Stimulated activated CD8-positive, alpha-beta memory T cell treated with anti-CD3 and anti-CD28 coated beads, Interleukin-4, amount 100 ng/mL, for 48 hours (primary cell): ENCODE measurements around the gene TBC1D22A.

Experiments used
- DNase-seq: peaks from one replicate; pipeline ENCODE4 v3.0.0-alpha.2; 2020

TBC1D22A gene

DNA sequence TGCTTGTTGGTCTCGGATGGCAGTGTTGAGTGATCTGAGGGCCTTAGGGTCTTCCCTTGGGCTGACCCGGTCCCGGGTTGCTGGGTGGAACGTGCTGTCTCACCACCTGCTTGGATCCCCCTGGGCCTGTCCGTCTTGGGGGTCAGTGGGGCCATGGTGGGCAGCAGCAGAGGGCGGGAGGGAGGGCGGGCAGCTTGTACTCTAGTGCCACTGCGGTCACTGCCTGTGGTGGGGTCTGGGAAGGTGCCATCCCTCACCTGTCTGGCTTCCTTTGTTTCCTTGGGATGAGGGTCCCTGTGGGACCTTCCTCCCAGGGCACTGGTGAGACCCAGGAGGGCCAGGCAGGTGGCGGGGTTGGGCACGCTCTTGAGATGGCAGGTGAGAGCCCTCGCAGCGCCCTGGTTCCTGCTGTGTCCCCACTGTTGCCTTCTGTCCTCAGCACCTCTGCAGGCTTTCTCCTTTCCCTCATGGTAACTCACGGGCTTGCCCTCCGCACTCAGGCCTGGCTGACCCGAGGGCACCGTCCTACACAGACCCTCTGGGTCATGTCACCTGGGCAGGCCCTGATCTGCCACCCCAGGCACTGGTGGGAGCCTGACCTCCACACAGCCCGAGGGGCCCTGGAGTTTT is 34.2 kb downstream of the TBC1D22A start:
- DNase-seq, result no peak

DNA sequence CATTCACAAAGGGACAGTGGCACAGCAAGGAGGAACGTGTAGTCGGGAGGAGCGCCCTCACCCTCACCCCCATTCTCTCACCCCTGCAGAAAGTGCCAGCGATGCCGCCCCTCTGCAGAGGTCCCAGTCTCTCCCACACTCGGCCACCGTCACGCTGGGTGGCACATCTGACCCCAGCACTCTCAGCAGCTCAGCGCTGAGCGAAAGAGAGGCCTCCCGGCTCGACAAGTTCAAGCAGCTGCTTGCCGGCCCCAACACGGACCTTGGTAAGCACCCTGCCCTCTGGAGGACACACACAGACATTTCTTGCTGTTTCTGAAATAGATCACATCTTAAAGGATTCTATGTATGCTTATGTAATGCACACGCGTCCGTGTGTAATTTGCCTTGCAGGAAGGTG is 34.9 kb downstream of the TBC1D22A start:
- no peak for DNase-seq

DNA sequence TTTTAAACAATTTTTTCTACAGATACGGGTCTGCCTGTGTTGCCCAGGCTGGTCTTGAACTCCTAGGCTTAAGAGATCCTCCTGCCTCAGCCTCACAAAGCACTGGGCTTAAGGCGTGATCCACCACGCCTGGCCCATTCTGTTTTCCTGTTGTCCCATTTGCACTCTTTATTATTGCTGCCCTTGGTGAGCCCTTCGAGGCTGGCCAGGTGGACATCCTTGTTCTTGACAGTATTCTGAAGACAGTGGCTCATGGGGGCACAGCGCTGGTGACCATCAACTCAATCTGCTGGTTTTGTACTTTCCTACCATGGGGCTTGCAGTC is 35.6 kb downstream of the TBC1D22A start:
- DNase-seq, result no peak

DNA sequence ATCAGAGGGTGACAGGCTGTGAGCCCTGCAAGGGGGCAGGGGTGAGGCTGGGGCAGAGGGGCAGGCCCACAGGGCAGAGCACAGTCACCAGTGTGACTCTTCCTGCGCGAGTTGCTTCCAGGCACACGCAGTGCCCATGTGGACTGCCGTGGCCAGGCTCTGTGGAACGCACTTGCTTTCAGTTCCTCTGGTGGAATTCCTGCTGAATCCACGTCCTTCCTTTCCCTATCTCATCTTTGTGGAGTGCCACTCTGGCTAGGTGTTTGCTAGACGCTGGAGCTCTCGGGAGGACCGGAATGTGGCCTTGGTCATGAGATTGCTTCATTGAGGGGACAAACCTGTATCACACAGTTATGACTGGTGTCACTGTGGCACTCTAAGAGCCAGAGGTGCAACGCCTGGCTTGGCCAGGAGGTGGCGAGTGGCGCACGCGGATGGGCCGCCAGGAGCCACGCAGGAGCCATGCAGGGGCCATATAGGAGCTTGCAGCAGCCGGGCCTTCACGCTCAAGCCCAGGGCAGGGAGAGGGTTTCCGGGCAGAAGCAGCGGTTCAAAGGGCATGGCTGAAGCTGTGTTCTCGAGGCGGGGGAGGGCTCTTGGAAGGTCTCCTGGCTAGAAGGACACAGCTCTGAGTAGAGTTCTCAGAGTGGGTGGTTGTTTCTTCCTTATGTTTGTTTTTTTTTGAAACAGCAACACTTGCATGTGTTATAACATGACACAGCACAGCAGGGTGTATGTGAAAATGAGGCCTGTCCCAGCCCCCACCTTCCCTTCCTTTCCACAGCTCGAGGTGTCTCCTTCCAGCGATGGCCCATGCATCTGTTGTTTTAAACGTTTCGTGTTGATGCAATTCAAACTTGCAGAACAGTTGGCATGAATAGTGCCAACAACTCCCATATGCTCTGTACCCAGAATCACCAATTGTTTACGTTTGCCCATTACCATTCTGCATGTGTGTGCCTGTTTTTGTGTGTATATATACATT is 36.2 kb downstream of the TBC1D22A start:
- peak; percentile 86 for DNase-seq

DNA sequence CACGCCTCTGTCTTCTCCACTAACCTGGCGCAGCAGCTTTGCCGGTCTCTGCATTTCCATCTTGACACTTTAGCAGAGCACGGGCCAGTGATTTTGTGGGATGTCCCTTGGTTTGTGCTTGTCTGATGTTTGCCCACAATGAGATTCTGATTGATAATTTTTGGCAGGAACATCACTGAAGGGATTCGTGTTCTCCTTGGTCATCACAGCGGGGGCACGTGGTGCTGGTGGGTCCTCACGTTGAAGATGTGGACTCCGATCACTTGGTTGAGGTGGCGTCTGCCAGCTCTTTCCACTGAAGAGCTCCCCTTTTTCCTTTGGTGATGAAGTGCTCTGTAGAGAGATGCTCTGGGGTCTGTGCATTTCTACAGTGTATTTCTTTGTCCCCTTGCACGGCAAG is 37.2 kb downstream of the TBC1D22A start:
- DNase-seq, result no peak

DNA sequence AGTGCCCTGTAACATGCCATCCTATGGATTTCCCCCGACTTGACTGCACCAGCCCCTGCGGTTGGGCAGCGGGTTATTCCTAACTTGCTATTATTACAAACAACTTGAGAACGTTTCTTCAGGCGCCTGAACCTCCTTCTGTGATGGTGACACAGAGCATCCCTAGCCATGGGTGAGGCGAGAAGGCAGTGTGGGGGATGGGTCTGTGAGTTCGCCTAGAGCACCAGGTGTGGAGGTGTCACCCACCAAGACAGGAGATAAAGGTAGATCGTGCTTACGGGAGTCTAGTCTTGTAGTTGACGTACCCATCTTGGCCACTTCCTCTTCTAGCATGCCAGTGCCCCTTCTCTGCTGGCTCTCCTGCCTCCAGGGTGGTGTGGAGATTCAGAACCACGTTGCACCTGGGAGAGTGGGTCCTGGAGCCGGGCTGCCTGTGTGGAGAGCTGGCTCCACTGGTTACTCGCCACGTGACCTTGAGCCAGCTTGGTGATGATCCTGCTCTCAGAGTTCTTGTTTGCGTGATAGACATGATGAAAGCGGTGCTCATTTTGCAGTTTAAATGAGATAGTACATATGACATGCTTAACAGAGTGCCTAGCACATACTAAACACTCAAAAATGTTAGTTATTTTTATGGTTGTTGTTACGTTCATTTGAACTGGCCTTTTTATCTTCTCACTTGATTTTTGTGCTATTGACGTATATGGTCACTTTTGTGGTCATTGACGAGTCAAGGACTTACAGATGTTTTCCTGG is 37.8 kb downstream of the TBC1D22A start:
- DNase-seq, result no peak

DNA sequence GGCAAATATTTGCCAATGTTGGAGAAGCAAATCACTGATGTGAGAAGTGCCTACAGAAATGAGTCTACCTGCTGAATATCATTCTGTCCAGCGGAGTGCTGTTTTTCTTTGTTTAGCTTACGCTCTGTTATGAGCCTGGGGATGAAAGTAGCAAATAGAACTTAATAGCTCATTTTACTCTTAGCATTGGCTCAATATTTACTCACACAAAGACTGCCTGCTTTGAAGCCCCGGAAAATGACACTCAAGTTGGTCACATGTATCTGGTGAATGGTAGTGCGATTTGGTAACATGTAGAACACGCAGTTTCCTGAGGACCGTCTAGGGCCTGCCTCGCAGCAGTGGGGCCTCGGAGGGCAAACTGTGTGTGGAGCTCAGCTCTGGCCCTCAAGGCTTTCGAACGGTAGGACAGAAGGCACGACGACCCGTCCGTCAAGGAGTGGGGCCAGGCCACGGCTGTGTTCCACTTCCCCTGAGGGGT is 38.9 kb downstream of the TBC1D22A start:
- DNase-seq, result no peak

DNA sequence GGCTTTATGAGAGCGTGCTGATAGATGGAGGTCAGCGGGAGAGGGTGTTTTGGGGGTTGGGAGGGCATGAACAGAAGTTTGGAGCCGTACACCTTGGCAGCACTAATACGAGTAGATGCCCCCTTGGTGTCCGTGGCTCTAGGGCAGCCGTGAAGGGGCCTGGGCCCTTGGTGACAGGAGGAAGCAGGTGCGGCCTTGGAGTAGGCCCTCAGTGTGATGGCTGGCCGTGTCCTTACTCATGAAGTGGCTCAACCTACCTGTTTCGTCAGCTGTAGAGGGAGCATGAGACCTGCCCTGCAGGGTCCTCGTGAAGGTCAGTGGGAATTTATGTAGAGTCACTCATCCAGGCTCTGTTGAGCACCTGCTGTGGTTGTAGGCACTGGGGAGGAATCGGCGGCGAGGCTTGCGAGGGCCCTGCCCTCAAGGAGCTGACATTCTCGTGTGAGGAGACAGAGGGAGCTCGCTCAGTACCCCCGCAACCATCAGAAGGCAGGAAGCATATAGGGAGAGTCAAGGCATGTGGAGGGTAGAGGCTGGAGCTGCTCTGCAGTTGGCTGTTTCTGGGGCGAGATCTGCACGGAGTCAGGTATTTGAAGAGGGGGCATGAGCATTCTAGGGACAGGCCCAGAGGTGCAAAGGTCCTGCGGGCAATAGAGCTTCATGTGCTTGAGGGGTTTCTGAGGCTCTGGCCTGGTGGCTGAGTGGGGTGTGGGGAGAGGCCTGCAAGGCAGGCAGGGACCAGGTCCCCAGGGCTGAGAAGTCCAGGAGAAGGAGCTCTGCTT is 39.6 kb downstream of the TBC1D22A start:
- DNase-seq, result no peak

DNA sequence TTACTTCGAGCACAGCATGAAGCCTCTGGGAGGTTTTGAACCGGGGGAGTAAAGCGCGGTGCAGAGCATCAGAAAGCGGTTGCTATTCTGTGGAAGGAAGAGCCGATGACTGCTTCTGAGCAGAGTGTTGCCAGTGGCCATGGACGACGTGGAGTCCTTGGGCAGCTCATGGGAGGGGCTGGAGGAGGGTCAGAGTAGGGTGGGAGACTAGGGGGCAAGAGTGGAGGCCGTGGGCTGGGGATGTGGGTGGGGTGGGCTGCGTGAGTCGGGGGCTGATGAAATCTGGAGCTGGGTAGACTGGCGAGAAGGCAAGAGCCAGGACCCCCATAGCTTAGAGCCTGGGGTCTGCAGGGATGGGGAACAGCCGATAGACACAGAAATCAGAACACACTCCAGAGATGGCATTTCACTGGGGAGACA is 40.2 kb downstream of the TBC1D22A start:
- no peak for DNase-seq

DNA sequence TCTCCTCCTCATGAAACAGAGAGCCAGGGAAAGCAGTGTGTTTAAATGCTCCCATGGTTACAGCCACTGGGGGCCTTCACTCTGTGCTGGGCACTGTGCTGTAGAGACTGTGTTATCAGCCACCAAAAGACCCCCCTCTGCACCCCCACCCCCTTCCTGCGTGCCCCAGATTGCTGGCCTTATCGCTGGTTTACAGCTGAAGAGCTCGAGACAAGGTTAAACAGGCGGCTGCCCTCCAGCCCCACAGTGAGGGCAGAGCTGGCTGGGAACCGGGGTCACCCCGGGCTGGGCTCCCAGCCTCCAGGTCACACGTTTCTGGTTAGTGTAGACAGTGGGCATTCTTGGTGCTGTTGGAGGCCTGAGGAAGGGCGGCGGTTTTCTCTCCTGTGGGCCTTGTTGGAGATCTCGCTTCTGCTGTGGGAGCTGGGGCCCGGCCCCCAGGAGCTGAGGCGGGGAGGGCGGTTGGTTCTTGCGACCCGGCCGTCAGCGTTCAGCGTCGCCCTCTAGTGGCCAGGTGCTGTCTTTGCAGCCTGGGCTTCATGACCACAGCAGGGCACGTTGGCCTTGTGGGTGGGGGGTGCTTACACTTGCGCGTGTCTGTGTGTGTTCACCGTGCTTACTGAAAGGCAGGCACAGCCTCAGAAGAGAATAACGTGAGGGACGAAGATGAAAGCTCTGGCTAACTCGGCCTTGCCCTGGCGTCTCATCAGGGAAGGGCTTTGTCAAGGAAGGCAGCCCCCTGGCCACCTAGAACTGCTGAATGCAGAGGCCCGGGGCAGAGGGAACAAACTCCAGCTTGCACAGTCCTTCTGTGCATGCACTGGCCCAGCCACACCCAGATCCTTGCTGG is 40.8 kb downstream of the TBC1D22A start:
- DNase-seq, result peak; percentile 80

DNA sequence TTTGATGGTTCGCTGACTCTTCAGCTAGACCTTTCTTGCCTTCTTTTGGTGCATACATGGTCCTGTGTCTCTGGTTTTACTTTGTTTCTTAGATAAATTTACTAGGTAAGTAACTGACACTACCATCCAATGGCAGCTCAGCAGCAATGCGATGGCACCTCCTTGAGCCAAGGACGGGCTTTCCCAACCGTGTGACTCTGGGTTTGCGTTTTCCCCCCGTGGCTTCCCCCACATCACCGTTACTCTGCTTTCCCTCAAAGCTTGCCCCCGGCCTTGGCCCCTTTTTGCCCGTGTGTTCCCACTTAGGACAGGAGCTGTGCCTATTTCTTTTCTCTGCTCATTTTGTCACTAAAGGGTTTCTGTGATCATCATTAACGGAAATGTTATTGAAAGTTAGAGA is 41.5 kb downstream of the TBC1D22A start:
- no peak for DNase-seq

DNA sequence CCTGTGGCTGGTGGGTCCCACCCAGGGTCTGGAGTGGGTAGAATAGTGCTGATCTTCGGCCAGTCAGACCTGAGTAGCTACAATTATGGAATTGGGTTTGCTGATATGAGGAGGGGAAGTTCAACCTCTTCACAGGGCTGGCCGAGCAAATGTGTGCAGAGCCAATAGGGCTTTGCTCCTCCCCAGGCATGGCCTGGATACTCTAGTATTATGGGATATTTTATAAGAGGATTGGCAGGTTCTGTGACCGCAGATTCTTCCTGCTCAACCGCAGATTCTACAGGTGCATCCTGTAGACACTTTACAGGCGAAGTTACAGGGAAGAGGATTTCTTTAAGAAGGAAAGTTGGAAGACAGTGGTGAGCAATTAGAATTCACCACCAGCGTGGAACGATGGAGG is 44.3 kb downstream of the TBC1D22A start:
- no peak for DNase-seq

DNA sequence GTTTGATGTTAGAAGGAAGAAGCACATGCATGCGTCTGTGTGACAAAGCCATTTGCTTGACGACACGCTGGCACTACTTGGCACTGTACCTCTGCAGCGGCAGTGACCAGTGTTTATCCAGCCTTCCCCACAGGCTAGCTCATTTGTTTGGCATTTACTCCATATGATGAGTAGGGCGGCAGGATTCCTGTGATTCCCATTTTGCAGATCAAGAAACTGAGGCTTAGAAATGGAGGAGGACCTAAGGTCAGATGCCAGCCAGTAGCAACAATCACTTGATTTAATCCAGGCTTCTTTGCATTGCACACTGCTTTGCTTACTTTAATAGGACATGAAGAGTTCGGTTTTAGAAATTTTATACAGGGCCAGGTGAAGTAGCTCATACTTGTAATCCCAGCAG is 45.0 kb downstream of the TBC1D22A start:
- DNase-seq, result no peak

DNA sequence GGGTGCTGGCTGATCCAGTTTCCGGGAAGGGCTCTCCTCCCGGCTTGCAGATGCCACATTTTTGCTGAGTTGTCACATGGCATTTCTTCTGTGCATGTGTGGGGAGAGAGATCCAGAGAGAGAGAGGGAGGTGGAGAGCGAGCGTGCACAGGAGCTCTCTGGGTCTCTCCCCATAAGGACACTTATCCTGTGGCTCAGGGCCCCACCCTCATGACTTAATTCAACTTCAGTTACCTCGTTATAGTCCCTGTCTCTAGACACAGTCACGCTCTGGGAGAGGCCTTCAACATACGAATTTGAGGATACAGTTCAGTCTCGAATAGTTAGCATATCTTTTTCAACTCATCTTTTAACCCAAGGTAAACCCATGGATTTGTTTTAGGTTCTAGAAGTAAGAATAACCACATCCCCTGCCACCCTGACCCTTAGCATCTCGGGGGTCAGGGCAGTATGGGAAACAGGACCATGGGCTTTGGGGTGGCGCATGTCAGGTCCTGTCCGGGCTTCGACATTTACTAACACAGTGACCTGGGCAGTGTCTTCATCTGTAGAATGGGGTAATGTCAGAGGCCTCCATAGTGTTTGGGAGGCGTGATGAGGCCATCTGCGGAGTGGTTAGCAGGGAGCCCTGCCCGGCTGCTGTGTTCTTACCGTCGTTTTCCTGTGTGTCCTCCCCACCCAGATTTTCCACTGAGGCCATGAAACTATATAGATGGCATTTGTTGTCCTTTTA is 46.9 kb downstream of the TBC1D22A start:
- no peak for DNase-seq

DNA sequence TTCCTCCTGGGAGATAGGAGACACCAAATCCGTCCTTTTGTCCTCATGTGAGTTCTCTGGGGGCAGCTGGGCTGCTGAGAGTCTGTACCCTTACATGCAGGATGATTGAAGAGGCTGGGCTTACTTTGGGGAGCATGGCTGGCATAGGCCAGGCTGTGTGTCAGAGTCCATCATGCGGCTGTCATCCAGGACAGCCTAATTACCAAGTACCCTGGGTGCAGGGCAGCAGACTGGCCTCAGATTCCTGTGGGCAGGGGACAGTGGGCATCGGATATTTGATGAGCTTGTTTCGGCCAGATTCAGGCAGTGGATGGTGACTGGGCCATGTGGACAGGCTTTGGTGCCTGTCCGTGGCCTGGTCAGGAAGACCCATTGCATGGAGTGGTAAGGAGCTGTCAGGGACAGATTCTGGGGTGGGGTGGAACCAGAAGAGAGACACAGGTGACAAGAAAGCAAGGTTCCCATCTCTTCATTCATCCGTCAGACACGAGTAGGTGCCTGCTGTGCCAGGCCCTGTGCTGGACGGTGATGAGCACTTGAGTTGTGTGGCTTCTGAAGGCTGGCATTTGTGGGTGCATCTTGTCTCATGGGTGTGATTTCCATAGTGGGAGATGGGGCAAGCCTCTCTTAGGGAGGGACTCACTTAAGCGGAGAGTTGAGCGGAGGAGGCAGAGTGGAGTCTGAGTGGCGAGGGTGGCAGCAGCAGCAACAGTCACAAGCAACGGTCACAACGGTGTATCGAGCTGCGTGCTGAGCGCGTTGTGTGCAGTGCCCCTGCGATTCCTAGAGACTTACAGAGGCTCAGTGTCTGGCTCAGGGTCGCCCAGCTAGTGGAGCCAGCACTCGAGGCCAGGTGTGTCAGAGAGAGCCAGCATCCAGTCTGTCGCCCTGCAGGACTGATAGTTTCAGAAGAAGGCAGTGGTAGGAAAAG is 48.7 kb downstream of the TBC1D22A start:
- no peak for DNase-seq

DNA sequence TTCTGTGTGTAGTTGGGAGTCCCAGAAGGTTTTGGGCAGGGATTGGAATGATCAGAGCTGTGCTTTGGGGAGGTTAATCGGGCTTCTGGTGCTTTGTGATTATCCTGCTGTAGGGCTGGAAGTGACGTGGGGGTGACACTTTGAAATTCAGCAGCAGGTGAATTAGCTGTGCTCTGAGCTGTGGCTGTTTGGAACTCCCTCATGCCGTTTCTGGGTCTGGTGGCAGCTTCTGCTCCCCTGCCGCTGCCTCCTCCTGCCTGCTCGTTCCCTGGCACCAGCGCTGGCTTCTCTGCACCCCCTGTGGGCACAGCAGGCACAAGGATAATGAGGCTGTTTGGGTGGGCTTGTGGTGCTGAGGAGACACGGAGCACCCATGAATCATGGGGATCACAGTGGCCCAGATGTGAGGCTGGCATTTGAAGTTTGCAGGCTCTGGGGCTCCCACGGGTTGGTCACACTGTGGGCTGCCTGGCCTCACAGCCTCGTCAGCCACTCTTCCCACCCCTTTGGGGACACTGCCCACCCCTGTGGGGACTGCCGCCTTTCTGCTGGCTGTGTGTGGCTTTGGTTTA is 49.7 kb downstream of the TBC1D22A start:
- DNase-seq, result no peak

DNA sequence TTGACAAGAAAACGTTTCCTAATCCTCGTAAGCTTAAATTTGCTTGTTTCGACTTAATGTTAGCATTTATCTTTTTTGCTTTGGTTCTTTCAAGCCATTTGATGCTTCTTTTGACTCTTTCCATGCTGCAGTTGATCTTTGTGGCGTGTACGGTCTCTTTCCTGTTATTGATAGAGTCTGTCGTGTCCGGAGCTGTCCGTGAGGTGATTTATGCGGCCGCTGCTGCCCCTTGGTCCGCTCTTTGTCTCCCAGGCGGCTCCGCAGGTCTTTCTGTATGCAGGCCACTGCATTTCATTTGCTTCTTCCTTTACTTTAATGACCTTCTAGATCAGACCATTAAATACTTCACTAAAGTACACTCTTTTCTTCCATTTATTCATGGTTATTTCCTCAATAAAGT is 50.3 kb downstream of the TBC1D22A start:
- DNase-seq, result no peak

DNA sequence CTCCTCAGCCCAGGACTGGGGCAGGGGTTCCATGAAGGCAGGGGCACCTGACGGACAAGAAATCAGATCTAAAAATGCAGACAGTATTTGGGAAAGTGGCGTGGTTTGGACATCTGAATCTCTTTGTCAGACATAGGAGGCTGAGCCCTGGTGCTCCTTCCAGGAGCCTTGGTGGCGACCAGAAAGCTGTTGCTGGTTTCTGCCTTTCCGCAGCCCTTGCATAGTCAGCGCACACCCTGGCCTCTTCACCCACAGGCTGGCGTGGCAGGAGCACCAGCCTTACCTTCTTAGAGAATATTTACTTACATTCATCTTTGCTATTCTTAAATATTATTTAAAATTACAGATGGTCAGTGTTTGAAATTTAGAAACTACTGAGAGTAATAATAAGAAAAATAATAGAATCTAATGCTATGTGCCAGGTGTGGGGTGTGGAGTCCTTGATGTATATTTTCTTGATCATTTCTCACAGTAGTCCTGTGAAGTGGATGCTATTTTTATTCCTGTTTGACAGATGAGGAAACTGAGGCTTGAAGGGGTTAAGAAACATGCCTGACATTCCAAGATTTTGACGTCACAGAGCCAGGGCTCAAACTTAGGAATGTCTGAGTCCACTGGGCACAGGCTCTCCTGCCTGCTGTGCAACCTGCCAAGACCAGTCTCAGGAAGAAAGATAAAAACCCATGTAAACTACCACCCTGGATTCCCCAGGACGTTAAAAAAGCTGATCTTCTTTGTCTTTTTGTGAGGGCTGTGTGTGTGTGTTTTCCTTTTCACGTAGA is 51.6 kb downstream of the TBC1D22A start:
- DNase-seq, result no peak

DNA sequence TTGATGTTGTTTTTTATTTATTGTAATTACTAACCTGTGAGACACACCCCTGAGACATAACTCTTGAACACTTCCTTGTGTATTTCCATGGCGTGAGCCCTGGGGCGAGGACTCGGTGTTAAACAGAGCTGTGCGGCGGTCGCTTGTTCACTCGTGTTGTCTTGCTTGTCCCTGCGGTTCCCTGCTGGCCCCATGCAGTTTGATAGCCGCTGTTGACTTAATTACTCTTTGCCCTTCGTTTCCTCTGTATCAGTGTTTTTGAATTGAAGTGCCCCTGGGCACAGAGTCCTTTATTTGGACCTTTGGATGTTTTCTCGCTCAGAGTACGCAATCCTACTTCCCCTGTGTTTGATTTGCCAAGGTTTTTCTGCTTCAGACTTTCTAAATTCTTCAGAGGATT is 52.7 kb downstream of the TBC1D22A start:
- DNase-seq, result no peak
